ENCODE results near the gene LGMN.
A peak's percentile ranks its signal among the peaks of the same experiment; 100 is the strongest.

LGMN gene

GRCh38 chr14:92729634-92730358, 18.6 kb downstream of the LGMN start:
- H3K27ac ChIP-seq = no peak overlapping the region
- TF ChIP-seq CTCF (IDR thresholded peaks at IDR 0.05) (no peak), ZFX (IDR thresholded peaks at IDR 0.05; ENCODE audit: borderline replicate concordance) (no peak)

DNA sequence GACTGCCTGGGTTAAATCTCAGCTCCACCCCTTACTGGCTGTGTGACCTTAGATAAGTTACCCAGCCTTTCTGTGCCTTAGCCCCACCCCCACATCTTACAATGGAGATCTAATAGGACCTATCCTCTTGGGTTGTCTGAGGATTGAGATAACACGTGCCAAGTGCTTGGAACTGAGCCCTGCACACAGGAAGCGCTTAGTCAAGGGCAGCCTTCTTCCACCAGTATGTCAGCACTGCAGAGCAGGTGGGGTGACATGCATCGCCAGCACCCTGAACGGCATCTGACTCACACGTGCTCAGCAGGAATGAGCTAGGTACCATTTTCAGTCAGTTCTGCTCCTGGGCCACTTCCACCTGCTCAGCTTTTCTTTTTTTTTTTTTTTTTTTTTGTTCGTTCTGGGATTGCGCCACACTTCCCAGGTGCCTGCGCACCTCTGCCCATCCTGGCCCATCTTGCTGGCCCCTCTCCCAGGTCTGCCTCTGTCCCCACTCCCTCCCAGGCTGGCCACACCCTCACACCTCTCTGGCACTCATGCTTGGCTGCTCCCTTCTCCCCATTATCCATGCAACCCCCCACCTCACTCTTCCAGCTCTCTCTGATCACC, 19.6 kb downstream of the LGMN start:
- H3K27ac ChIP-seq = no peak overlapping the region
- no peak for TF ChIP-seq CTCF (IDR thresholded peaks at IDR 0.05)
- no peak for TF ChIP-seq ZFX (IDR thresholded peaks at IDR 0.05; ENCODE audit: borderline replicate concordance)

- H3K27ac ChIP-seq = peak overlapping the region; percentile 82
- TF ChIP-seq CTCF (IDR thresholded peaks at IDR 0.05) (no peak), ZFX (IDR thresholded peaks at IDR 0.05; ENCODE audit: borderline replicate concordance) (no peak)
Observed at GRCh38 chr14:92726933-92727262, 21.5 kb downstream of the LGMN start.

- peak overlapping the region; percentile 82 for H3K27ac ChIP-seq
- no peak for TF ChIP-seq CTCF (IDR thresholded peaks at IDR 0.05)
- no peak for TF ChIP-seq ZFX (IDR thresholded peaks at IDR 0.05; ENCODE audit: borderline replicate concordance)
Observed at GRCh38 chr14:92726135-92726932, 22.1 kb downstream of the LGMN start.

DNA sequence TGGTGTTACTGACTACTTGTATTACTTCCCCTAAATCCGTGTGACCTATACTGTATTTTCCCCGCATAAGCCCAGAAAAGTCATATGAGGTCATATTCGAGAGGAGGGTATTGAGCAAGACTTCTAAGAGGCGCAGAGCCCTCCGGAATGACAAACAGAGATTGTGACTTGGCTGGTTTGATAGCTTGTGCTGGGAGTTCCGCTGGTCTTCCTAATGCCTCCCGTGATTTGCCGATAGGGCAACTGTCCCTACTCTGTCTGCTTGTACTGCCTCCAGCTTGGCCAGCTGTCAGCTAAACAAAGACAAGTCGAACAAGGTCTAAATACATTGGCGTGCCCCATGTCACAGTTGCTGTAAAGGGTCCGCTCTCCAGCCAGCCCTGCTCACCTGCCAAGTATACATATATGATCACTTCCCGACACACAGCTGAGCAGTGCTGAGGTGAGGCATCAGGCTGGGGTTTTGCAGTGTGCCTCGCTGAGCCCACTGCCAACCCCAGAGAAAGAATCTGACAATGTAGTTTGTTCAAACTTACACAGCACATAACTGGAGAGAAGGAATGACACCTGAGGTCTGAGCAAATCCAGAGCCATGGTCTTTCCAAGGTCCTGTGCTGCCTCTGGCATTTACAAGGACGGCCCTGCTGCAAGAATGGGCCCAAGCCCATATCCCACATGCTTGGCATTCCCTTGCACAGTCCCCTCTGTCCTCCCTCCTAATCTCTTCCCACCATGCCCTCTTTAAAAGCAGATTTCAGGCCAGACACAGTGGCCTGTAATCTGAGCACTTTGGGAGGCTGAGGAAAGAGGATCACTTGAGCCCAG, 23.7 kb downstream of the LGMN start:
- peak overlapping the region; percentile 82 for H3K27ac ChIP-seq

DNA sequence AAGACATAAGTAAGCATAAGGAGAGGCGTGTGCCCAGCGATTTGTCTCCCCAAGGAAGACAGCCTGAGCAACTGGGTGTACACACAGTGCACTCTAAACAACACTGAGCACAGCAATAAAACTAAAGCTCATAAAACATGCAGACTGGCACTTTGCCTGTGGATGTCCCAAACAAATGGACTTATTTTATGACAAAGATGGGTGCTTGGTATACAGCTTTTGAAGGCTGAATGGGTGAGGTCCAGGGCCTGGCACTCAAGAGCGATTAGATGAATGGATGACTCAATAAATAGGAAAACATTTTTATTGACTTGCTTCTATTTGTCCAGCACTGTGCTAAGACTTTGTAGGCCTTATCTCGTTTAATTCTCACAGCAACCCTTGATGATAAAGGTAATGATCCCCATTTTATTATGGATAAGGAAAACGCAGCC, 28.5 kb downstream of the LGMN start:
- peak overlapping the region; percentile 56 for H3K27ac ChIP-seq
- TF ChIP-seq CTCF (IDR thresholded peaks at IDR 0.05) = no peak
- TF ChIP-seq ZFX (IDR thresholded peaks at IDR 0.05; ENCODE audit: borderline replicate concordance) = no peak

More for the DNA sequence above, 23.7 kb downstream of the LGMN start:
- TF ChIP-seq CTCF (IDR thresholded peaks at IDR 0.05) (no peak), ZFX (IDR thresholded peaks at IDR 0.05; ENCODE audit: borderline replicate concordance) (no peak)
